Head of caudate nucleus (tissue), 42 donors: ENCODE results near the gene LRP1B.

Experiments
- DNase-seq, 42 donors: peaks; one replicate each; pipeline versions ENCODE4 v3.0.0 to v3.0.0-alpha.2; 2020 to 2021; ENCODE audit warnings: mixed read lengths in 7 of 42
- intact Hi-C: fragments of 100-400 bp; cut with DNase I; formaldehyde crosslinking; loops from one replicate; pipeline ENCODE4 v1.15.0; 2022

LRP1B gene

DNA sequence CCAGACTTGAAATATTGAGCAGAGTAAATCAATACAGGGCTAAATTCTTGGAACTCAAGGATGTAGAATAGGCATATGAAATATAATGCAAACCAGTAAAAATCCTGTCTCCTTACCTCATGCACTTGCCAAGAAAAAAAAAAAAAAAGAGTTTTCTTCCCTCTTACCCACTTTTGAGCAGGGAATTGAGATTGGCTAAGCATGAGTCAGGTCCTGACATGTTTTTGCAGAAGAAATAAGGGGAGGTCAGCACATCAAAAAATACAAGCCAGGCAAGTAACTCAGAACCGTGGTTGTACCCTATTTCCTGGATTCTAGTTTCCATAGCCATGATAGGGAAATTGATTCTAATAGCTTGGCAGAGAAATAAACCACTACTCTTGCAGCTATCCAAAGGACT is 1526.7 kb downstream of the LRP1B start:
- DNase-seq, result no peak
- intact Hi-C loops, result no loop called here

DNA sequence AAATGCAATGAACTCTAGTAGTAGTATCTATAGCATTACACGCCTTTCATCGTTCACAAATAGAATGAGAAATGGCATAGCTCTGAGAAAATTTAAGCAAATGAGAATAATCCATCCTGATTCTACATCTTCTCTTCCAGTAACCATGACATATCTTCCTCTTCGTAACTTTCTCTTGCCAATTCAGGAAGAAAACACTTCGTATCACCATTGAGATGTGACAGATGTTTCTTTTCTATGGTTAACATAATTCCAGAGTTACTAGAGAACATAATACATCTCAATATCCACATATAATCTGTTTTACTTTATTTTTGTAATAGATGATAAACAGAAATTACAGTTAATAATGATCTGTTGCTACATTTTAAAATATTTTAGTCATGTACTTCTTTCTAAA is 1527.4 kb downstream of the LRP1B start:
- intact Hi-C loops, result no loop called here
- DNase-seq, result no peak

GRCh38 chr2:140601801-140602200 is 1529.0 kb downstream of the LRP1B start:
- intact Hi-C loops, result no loop called here
- DNase-seq, result no peak

DNA sequence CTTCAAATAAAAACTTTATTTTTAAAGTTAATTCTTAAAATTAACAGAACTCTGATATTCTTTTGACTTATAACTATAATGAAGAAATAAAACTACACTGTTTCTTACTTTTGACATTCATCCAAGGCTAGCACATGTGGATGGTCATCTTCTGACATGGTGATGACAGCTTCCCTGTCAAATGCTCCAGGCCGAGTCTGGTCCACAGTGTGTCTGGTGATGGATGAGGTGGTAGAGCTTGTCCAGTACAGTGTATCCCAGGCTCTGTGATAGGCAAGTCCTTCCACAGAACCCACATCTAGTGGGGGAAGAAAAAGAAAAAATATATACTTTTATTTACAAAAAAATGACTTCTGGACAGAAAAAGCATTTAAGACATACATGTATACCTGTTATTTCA is 1529.5 kb downstream of the LRP1B start:
- DNase-seq, result no peak
- intact Hi-C loops, result no loop called here

DNA sequence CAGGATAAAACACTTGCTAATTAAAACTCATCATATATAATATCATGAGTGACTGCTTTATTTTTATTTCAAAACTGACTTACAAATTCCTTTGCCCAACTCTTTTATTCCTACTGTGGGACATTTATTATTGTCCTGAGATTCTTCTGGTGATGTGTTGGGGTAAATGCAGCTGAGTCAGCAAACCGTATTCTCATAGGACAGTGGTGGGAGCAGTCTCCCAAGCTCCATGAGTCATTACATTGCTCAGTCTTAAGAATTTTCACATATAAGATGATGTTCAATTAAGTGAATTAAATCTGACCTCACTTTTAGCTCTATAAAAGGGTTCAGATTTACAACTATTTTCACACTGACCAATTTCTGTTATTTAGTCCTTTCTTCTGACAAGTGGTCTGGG is 1530.7 kb downstream of the LRP1B start:
- no peak for DNase-seq
- intact Hi-C loops, result no loop called here

DNA sequence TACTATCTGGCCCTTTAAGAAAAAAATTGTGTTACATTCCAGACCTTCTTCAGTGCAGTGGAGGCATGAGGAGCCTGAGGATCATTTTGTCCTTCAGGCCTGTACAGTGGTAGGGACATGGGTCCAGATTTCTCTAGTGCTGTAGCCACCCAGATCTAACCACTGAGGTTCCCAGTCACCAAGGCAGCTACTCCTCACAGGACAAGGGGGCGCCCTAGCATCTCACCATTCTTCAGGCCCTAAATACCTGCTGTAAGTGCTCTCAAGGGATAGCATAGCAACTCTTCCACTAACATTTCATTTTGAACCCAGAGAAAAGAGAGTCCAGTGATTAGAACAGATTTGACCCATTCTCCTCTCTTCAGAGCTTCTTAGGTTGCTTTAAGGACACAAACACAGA is 1533.0 kb downstream of the LRP1B start:
- intact Hi-C loops, result no loop called here
- DNase-seq, result no peak

- intact Hi-C loops, result no loop called here
Observed at GRCh38 chr2:140597205-140597604, 1533.6 kb downstream of the LRP1B start.

DNA sequence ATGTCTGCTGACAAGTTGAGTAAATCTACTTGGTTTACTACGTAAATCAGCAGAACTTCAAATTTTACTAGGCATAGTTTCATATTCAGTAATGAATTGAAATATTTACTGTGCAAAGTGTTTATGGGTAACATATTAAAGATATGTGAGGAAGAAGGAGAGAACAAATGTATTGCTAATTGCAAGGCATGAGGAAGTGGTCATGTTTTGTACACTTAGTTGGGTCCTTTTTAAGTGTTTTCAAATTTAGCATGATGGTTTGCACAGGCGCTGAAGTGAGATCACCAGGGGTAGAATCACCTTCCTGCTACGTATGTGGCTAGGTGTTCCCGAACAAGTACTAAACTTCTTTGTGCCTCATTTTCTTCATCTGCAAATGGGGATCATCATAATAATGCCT is 1534.4 kb downstream of the LRP1B start:
- intact Hi-C loops, result no loop called here
- DNase-seq, result no peak

More at GRCh38 chr2:140597205-140597604, 1533.6 kb downstream of the LRP1B start:
- DNase-seq, result no peak

DNA sequence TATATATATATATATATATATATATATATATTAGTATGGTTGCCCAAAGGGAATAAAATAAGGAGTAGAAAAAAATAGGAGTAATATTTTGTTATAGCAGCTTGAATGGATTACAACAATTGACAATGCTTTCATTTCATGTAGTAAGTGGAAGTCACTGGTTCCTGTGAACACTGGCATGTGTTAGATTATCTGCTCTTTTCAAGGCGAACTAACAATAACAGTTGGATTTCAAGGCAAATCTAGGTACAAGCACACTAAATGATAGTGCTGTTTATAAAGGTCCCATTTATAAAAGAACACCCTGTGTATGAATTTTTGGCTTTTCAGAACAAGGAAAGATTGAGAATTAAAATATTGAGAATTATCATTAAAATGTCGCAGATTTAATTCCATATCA is 1535.7 kb downstream of the LRP1B start:
- no peak for DNase-seq
- intact Hi-C loops, result no loop called here

DNA sequence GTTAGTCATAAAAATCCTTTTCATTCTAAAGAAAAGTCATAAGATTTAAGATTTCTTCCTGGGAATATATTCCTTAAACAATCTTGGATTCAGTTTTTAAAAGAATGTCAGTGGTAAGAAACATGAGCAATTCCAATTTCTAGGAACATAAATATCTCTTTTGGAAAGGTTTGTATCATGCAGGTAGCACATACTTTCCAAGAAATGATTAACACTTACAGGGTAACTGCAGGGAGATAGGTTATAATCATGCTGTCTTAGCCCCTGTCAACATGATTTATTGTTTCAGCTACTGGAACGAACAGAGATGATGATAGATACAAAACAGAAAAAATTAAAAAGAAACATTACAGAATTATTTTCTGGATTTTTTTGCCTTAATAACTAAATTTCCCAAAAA is 1537.7 kb downstream of the LRP1B start:
- DNase-seq, result no peak
- intact Hi-C loops, result no loop called here

DNA sequence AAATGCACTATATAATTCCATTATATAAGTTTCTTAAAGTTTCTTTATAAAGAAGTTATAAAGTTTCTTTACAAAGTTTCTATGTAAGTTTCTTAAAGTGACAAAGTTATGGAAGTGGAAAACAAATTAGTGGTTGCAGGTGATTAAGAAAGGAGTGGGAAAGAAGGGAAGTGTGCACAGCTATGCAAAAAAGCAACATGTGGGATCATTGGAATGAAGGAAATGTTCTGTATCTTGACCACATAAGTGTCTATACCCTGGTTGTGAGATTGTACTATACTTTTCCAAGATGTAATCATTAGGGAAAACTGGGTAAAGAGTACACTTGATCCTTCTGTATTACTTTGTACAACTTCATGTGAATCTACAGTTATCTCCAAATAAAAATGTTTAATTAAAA is 1541.1 kb downstream of the LRP1B start:
- DNase-seq, result no peak
- intact Hi-C loops, result no loop called here

DNA sequence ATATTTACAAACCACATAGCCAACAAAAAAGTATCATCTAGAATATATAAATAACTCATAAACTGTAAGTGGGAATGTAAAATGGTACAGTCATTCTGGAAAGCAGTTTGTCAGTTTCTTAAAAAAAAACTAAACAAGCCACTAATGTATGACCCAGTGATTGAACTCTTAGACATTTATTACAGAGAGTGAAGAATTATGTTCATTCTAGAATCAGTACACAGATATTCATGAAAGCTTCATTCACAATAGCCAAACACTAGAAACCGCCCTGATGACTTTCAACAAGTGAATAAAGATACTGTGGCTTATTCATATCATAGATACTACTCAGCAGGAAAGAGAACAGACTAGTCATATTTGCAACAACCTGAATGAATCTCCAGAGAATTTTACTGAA is 1541.5 kb downstream of the LRP1B start:
- DNase-seq, result no peak
- intact Hi-C loops, result no loop called here

DNA sequence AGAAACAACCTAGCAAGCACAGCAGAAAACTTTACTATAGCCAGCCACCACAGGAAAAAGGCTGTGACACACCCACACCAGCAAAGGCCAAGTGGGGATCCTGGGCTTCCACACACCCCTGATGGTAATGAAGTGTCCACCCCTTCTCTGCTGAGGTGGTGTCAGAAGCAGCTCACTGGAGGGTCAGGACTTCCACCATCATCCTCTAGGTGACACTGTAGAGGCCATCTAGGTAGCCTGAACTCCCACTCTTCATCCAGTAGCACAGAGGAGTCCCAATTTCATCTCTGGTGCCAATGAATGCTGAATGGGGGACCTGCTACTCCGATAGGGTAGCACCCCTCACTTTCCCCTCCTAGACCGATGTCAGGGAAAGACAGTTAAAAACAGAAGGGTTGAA is 1544.4 kb downstream of the LRP1B start:
- intact Hi-C loops, result no loop called here
- DNase-seq, result no peak

DNA sequence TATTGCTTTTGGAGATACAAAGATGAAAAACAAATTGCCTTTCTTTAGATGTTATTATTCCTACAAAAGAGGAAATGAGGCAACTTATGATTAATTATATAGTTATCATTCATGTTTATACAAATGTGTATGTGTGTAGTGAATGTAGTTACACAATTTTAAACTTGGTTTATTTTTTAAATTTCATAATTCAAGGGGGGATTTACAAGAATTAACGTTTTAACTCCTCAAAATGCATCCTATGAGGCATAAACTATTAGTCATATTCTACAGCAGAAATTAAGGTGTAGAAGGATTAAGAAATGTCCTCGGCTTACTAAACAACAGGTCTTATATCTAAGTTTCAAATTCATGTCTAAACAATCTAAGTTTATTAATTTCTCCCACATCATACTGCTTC is 1545.8 kb downstream of the LRP1B start:
- DNase-seq, result no peak
- intact Hi-C loops, result no loop called here

DNA sequence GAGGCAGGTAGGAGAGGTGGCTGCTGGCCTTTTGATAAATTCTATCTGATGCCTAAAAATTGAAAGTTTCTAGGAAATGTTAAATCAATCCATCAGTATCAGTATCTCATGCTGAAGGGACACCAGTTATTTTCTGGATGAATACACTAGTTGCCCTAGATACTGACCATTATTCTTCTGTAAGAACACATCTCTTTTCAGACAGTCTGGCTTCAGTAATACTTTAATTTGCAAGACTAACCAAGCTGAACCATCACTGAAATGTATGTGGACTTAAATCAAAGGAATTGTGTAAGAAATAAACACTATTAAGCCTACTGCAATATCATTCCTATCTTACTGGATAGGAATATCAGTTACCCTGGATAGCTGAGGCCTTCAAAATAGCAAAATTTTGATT is 1546.3 kb downstream of the LRP1B start:
- intact Hi-C loops, result no loop called here

DNA sequence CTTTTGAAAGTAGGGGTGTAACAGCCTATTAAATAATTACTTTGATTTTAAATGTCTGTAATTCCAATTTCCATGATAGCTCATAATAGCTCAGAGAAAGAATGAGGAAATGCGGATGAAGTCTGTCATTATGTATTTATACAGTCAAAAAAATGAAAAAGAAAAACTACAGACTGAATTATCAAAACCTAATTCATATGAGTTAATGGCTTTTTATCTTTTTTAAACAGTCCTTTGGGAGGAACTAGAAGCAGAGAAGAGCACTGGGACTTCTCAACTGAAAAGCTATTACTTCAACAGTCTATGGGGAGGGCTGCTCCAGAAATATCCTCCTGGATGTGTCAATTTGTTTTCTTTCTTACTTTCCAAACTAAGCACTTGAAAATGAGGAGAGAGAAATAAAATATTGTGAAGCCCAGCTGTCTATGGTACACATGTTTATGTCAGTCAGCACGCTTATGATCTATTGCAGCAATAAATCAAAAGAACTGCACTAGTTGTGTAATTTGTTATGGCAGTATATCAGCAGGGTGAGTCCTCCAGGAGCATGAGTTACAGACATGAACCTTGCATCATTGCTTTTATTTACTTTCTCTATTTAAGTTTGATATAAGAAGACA is 1550.2 kb downstream of the LRP1B start:
- intact Hi-C loops, result no loop called here
- DNase-seq, result no peak

More for the DNA sequence above, 1546.3 kb downstream of the LRP1B start:
- no peak for DNase-seq

- intact Hi-C loops, result no loop called here
- no peak for DNase-seq
Observed at GRCh38 chr2:140577453-140577852, 1553.4 kb downstream of the LRP1B start.

DNA sequence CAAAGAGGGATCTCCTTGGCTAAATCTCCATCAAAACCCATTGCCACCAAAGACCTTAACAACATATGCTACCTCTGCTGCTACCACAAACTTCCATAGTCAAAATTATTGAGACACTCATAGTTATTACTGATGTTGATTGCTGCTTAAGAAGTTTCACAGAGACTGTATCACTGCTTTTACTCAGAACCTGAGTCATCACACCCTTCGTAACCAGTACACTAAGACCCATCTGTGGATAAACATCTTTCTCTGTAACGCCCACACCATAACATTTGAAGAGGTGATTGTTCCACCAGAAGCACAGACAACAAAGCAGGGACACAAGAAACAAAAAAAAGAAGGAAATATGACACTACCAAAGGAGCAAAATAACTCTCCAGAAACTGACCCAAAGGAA is 1563.1 kb downstream of the LRP1B start:
- intact Hi-C loops, result no loop called here
- DNase-seq, result no peak

- no peak for DNase-seq
- intact Hi-C loops, result no loop called here
Observed at GRCh38 chr2:140565756-140566155, 1565.1 kb downstream of the LRP1B start.

DNA sequence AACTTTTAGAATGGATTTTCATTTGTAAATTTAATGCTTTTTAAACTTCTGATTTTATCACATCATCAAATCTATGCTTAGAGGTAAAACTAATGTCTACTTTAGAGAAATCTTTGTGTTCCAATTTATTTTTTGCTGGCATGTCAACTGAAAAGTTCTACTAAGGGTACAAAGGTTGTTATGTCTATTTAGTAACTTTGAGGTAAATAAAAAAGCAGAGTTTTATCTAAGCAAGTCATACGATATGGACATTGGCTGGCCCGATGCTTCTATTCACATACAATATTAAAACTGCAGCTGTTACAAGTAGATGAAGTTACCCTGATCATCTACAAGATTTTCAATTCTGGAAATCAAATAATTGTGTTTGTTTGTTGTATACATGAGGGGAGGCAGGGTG is 1575.1 kb downstream of the LRP1B start:
- intact Hi-C loops, result no loop called here
- no peak for DNase-seq

GRCh38 chr2:140552634-140553033 is 1578.2 kb downstream of the LRP1B start:
- no peak for DNase-seq
- intact Hi-C loops, result no loop called here

DNA sequence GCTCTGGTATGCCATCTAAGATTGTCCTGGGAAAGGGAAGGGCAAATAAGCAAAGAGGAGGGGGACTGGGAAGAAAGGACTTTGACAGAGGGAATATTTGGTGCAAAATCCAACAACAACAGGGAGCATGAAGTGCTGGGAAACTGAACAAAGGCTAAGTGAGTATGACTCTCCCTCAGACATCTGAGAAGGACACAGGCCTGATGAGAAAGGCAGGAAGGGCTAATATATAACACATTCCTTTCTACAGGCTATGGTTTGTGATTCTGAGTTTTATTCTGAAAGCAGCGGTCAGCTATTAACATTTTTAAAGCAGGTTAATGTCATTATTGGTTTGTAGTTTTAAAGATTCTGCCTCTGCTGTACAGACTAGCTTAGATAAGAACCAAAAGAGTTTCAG is 1579.5 kb downstream of the LRP1B start:
- DNase-seq, result no peak
- intact Hi-C loops, result no loop called here
